Smooth muscle cell (in vitro differentiated cells): ENCODE data around the gene PDK2. TPM values are rescaled to one million over a fixed set of nuclear protein-coding genes. Genes with fewer than 3 reads are reported as not detected.
A peak's percentile ranks its signal among the peaks of the same experiment; 100 is the strongest.

Source experiments
- DNase-seq: peaks from one replicate; lab custom pipeline; 2025; ENCODE audit not compliant: unreplicated experiment; lab: John Stamatoyannopoulos, UW
- H2AFZ ChIP-seq: fragments of 200-600 bp; sonication (generic); 2 replicates; pipeline ENCODE4 v1.6.0; 2016; ENCODE audit warnings: antibody characterized with exemption, low read depth, mild to moderate bottlenecking
- H3F3A ChIP-seq: fragments of 200-600 bp; sonication (generic); 2 replicates; pipeline ENCODE4 v1.6.0; 2017; ENCODE audit warnings: antibody characterized with exemption, low read depth
- H3K27ac ChIP-seq: fragments of 200-600 bp; sonication (generic); 2 replicates; pipeline ENCODE4 v1.5.1; 2016; ENCODE audit warnings: low read depth, mild to moderate bottlenecking
- H3K27me3 ChIP-seq: fragments of 200-600 bp; sonication (generic); 2 replicates; pipeline ENCODE4 v1.6.1; 2016; ENCODE audit warnings: low read depth, mild to moderate bottlenecking
- H3K36me3 ChIP-seq: fragments of 200-600 bp; sonication (generic); 2 replicates; pipeline ENCODE4 v1.5.1; 2016; ENCODE audit warnings: low read depth
- H3K4me1 ChIP-seq: fragments of 200-600 bp; sonication (generic); 2 replicates; pipeline ENCODE4 v1.5.1; 2016; ENCODE audit warnings: low read depth
- H3K4me2 ChIP-seq: fragments of 200-600 bp; sonication (generic); 2 replicates; pipeline ENCODE4 v1.6.0; 2016; ENCODE audit warnings: mild to moderate bottlenecking
- H3K4me3 ChIP-seq: fragments of 200-600 bp; sonication (generic); 2 replicates; pipeline ENCODE4 v1.5.1; 2016; ENCODE audit warnings: mild to moderate bottlenecking
- H3K79me2 ChIP-seq: fragments of 200-600 bp; sonication (generic); 2 replicates; pipeline ENCODE4 v1.6.0; 2016; ENCODE audit warnings: low read depth, mild to moderate bottlenecking
- H3K9ac ChIP-seq: fragments of 200-600 bp; sonication (generic); 2 replicates; pipeline ENCODE4 v1.6.0; 2016; ENCODE audit warnings: low read depth
- H3K9me3 ChIP-seq: fragments of 200-600 bp; sonication (generic); replicated peaks from 2 replicates; pipeline ENCODE4 v1.5.1; 2016; ENCODE audit warnings: low read depth
- H4K20me1 ChIP-seq: fragments of 200-600 bp; sonication (generic); 2 replicates; pipeline ENCODE4 v1.6.0; 2016; ENCODE audit warnings: low read depth
- CTCF ChIP-seq: fragments of 200-600 bp; sonication (generic); IDR thresholded peaks from 2 replicates; pipeline ENCODE4 v1.5.1; 2017; ENCODE audit warnings: borderline replicate concordance, mild to moderate bottlenecking, antibody characterized with exemption; ENCODE audit not compliant: insufficient read depth, poor library complexity, severe bottlenecking
- WGBS: methylation state at CpG from one replicate; pipeline ENCODE4 v1.1.7; 2016; ENCODE audit warnings: low lambda C conversion rate; 5-methylcytosine and 5-hydroxymethylcytosine counted together
- polyA plus RNA-seq: library from polyadenylated mRNA; unstranded; fragments of >200 nt; fragmentation: Nextera tagmentation; extraction: Ambion mirVana; gene quantifications from 2 replicates; pipeline ENCODE4 v1.2.1, GENCODE V29; 2016
- total RNA-seq: library from RNA; depleted of rRNA; stranded (reverse); fragments of >200 nt; gene quantifications from 2 replicates; pipeline ENCODE4 v1.2.3, GENCODE V29; 2014

PDK2 gene
- total and polyA plus RNA-seq, 2 experiments from 2014 or later: 28.2 to 36.5 TPM

DNA sequence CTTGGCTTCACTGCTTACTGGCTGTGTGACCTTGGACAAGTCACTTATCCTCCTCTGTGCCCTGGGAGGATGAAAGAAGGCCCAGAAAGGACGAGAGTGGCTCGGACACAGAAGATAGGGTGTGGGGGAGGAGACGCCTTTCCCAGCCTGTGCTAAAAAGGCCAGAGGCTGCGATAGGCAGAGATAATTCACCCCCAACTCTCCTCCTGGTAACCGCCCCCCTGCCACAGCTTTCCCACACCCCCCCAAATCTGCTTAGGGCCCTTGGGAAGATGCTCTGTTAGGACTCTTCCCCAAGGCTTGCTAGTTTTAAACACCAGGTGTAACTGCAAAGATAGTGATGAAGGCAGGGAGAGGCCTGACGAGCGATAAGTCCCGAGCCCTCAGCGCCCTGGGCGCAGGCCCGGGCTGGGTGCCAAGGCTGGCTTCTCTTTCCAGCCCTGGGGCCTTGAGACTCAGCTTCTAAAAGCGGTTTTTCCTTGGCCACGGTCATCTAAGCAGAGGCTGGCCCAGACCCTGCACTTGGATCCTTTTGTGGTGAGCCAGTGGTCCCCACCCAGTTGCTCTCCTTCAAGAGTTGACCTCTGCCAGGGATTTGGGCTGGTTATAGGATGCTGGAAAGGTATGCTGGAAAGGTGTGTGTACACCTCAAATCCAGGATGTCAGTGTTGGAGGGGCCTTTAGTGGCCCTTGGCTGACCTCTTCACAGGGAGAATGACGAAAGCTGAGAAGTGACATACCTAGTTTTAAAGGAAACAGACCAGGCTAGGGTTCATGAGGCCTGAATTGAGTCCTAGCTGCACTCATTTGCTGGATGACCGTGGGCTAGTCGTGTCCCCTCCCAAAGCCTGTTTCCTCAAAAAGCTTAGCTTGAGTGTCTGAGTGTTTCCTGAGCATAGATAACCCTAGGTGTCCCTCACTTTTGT lies 58.8 kb downstream of the PDK2 start:
- Histone ChIP-seq H3K4me2 (no peak overlapping the region), H3K9ac (no peak overlapping the region), H3K4me3 (no peak overlapping the region), H3F3A (peaks cover 12% of the 10 kb centered on the region), H3K36me3 (no peaks in the 10 kb centered on the region), H3K79me2 (peaks cover 19% of the 10 kb centered on the region), H4K20me1 (peaks cover 10% of the 10 kb centered on the region), H3K4me1 (peaks cover 9% of the 10 kb centered on the region), H2AFZ (no peak overlapping the region), H3K27ac (no peak overlapping the region), H3K9me3 (no peaks in the 10 kb centered on the region), H3K27me3 (no peaks in the 10 kb centered on the region)
- no peak for TF ChIP-seq CTCF
- 93% methylated on average over 16 of the region's 16 CpGs for WGBS
- no peak for DNase-seq

- Histone ChIP-seq H3K9ac (no peak overlapping the region), H3K4me1 (peaks cover 8% of the 10 kb centered on the region), H3K27ac (no peak overlapping the region), H3K27me3 (no peaks in the 10 kb centered on the region), H2AFZ (no peak overlapping the region), H3K4me2 (no peak overlapping the region), H3K9me3 (no peaks in the 10 kb centered on the region), H3F3A (peaks cover 12% of the 10 kb centered on the region), H3K79me2 (peaks cover 12% of the 10 kb centered on the region), H4K20me1 (peaks cover 3% of the 10 kb centered on the region), H3K4me3 (no peak overlapping the region), H3K36me3 (no peaks in the 10 kb centered on the region)
- TF ChIP-seq CTCF: no peak
- no peak for DNase-seq
- 85% methylated on average over 1 of the region's 1 CpG for WGBS
Observed at GRCh38 chr17:50154604-50155003, 59.5 kb downstream of the PDK2 start.

DNA sequence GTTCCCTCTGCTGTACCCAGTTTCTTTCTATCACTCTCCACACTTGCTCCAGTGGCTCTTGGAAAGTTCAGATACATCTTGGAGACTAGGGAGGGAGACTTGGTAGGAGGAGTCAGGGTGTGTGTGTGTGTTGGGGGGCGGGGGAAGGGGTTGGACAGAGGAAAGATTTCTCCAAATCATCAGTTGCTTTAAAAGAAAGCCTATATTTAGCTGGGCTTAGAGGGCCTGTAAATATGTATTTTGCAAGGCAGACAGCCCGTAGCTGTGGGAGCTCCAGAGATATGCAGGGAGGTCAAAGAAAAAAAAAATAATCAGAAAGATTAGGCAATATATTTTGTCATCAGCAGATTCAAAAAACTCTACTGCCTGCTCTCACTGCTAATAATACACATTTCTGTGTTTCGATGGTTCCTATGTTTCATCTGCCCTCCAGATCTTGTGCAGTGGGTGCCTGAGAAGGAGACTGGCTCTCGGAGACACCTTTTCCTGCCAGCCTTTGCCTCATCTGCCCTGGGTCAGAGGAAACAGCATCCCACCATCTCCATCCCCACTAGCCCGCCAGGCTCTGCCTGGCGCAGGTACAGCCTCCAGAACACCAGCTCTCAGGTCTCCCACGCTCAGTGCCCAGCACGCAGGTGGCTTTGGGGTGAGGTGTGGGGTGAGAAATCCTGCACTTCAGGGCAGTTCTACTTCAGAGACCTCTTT lies 60.1 kb downstream of the PDK2 start:
- peaks cover 12% of the 10 kb centered on the region for H3F3A ChIP-seq
- H3K79me2 ChIP-seq: peaks cover 6% of the 10 kb centered on the region
- H3K9ac ChIP-seq: no peak overlapping the region
- TF ChIP-seq CTCF: no peak
- H4K20me1 ChIP-seq: no peaks in the 10 kb centered on the region
- no peaks in the 10 kb centered on the region for H3K27me3 ChIP-seq
- no peak overlapping the region for H3K4me3 ChIP-seq
- H2AFZ ChIP-seq: no peak overlapping the region
- H3K36me3 ChIP-seq: no peaks in the 10 kb centered on the region
- DNase-seq: no peak
- no peaks in the 10 kb centered on the region for H3K9me3 ChIP-seq
- WGBS: 68% methylated on average over 8 of the region's 8 CpGs
- peaks cover 8% of the 10 kb centered on the region for H3K4me1 ChIP-seq
- H3K4me2 ChIP-seq: peak overlapping the region; percentile 27
- peak overlapping the region; percentile 50 for H3K27ac ChIP-seq
